Stomach (tissue), 4 donors: ENCODE data around the gene TPRG1L.

Experiments
- POLR2A ChIP-seq, 4 donors: fragments of 450-650 bp; IDR thresholded peaks; one replicate each; pipeline ENCODE4 v1.6.1; 2016; ENCODE audit warnings: antibody characterized with exemption in 4 of 4, control low read depth in 2 of 4, mild to moderate bottlenecking in 1 of 4, moderate library complexity in 1 of 4
- TF ChIP-seq, protein P1 (sequence below), 7 experiments: fragments of 450-650 bp in 4 of 7; fragments of 200-600 bp in 3 of 7; sonication (generic) in 3 of 7; IDR thresholded peaks; one replicate each; pipeline ENCODE4 v1.5.1; 2016 to 2019; ENCODE audit warnings: antibody characterized with exemption in 7 of 7, control low read depth in 2 of 7, mild to moderate bottlenecking in 1 of 7

DNA sequence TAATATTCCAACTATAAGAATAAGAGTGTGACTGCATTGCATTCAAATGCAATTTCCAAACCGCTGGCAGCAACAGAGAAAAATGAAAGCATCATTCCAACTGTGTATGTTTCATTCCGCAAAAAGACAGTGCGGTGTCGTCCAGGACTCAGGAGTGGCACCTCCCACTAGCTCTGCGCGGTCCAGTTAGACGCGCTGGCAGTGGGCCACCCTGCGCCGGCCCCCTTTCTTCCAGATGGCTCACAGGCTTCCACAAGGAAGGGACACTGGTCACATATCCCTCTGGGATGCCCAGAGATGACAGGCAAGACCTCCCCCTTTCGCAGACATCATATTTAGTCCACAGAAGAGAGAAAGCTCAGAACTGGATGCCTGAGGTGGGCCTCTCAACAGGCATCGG is 13.2 kb downstream of the TPRG1L start:
- TF ChIP-seq POLR2A (IDR thresholded peaks at IDR 0.05) = no peak
- TF ChIP-seq, protein P1, sequence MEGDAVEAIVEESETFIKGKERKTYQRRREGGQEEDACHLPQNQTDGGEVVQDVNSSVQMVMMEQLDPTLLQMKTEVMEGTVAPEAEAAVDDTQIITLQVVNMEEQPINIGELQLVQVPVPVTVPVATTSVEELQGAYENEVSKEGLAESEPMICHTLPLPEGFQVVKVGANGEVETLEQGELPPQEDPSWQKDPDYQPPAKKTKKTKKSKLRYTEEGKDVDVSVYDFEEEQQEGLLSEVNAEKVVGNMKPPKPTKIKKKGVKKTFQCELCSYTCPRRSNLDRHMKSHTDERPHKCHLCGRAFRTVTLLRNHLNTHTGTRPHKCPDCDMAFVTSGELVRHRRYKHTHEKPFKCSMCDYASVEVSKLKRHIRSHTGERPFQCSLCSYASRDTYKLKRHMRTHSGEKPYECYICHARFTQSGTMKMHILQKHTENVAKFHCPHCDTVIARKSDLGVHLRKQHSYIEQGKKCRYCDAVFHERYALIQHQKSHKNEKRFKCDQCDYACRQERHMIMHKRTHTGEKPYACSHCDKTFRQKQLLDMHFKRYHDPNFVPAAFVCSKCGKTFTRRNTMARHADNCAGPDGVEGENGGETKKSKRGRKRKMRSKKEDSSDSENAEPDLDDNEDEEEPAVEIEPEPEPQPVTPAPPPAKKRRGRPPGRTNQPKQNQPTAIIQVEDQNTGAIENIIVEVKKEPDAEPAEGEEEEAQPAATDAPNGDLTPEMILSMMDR (IDR thresholded peaks at IDR 0.05) = no peak
